Astrocyte (in vitro differentiated cells and primary cell): ENCODE measurements around the gene CCDC85B. TPM values are rescaled to one million over a fixed set of nuclear protein-coding genes. Genes with fewer than 3 reads are reported as not detected.

Source experiments
- DNase-seq: peaks from one replicate; pipeline ENCODE4 v3.0.0-alpha.2; 2010; ENCODE audit warnings: low read depth
- FAIRE-seq: peaks from 2 replicates; lab custom pipeline; 2011; peaks lifted over from hg19 to GRCh38; lab: Jason Lieb, UNC
- H2AFZ ChIP-seq: 2 replicates; pipeline ENCODE4 v1.6.0; 2012; ENCODE audit warnings: low read depth, low read length, inconsistent platforms
- H3K27ac ChIP-seq: 2 replicates; pipeline ENCODE4 v1.5.1; 2011; ENCODE audit warnings: low read depth, low read length, inconsistent platforms
- H3K27me3 ChIP-seq: 2 replicates; pipeline ENCODE4 v1.6.0; 2011; ENCODE audit warnings: low read length, inconsistent platforms; ENCODE audit not compliant: insufficient read depth
- H3K36me3 ChIP-seq: 2 replicates; pipeline ENCODE4 v1.5.1; 2011; ENCODE audit warnings: low read length, inconsistent platforms; ENCODE audit not compliant: insufficient read depth
- H3K4me1 ChIP-seq: 2 replicates; pipeline ENCODE4 v1.5.1; 2011; ENCODE audit warnings: low read length, inconsistent platforms; ENCODE audit not compliant: insufficient read depth
- H3K4me2 ChIP-seq: 2 replicates; pipeline ENCODE4 v1.6.0; 2012; ENCODE audit warnings: low read length, inconsistent platforms
- H3K4me3 ChIP-seq: 2 replicates; pipeline ENCODE4 v1.5.1; 2011; ENCODE audit warnings: low read depth, mild to moderate bottlenecking, low read length, inconsistent platforms; ENCODE audit not compliant: insufficient read depth
- H3K79me2 ChIP-seq: 2 replicates; pipeline ENCODE4 v1.6.0; 2012; ENCODE audit warnings: mild to moderate bottlenecking, low read length, inconsistent platforms; ENCODE audit not compliant: insufficient read depth
- H3K9ac ChIP-seq: 2 replicates; pipeline ENCODE4 v1.6.0; 2012; ENCODE audit warnings: mild to moderate bottlenecking, low read length, inconsistent platforms
- H3K9me3 ChIP-seq: 2 replicates; pipeline ENCODE4 v1.5.1; 2012; ENCODE audit warnings: low read depth, mild to moderate bottlenecking, low read length, inconsistent platforms; ENCODE audit not compliant: insufficient read depth
- H4K20me1 ChIP-seq: 2 replicates; pipeline ENCODE4 v1.6.0; 2012; ENCODE audit warnings: low read length, inconsistent platforms; ENCODE audit not compliant: insufficient read depth
- H3K27ac Mint-ChIP-seq: one replicate; pipeline ENCODE4 v1.8.0; 2021; ENCODE audit warnings: mild to moderate bottlenecking, mixed read lengths; ENCODE audit not compliant: unreplicated experiment
- H3K27me3 Mint-ChIP-seq: one replicate; pipeline ENCODE4 v1.8.0; 2021; ENCODE audit warnings: low read depth, mixed read lengths; ENCODE audit not compliant: unreplicated experiment
- H3K36me3 Mint-ChIP-seq: one replicate; pipeline ENCODE4 v1.8.0; 2021; ENCODE audit warnings: low read depth, mixed read lengths; ENCODE audit not compliant: unreplicated experiment
- H3K4me1 Mint-ChIP-seq: one replicate; pipeline ENCODE4 v1.8.0; 2021; ENCODE audit warnings: low read depth, mixed read lengths; ENCODE audit not compliant: unreplicated experiment
- H3K4me3 Mint-ChIP-seq: one replicate; pipeline ENCODE4 v1.8.0; 2021; ENCODE audit warnings: mild to moderate bottlenecking, moderate library complexity, mixed read lengths; ENCODE audit not compliant: unreplicated experiment
- H3K9me3 Mint-ChIP-seq: one replicate; pipeline ENCODE4 v1.8.0; 2021; ENCODE audit warnings: mild to moderate bottlenecking, mixed read lengths; ENCODE audit not compliant: unreplicated experiment
- EZH2 ChIP-seq: IDR thresholded peaks from 2 replicates; pipeline ENCODE4 v1.6.1; 2012; ENCODE audit warnings: mild to moderate bottlenecking, low read length, inconsistent platforms; ENCODE audit not compliant: insufficient read depth
- total RNA-seq: library from RNA; stranded (reverse); gene quantifications from 2 replicates; pipeline ENCODE4 v1.2.1, GENCODE V29; 2021
- TF ChIP-seq, protein P1 (sequence below): IDR thresholded peaks from 2 replicates; pipeline ENCODE4 v1.5.1; 2011; ENCODE audit warnings: low read depth, mild to moderate bottlenecking, inconsistent platforms, low read length, moderate library complexity; ENCODE audit not compliant: insufficient read depth

The CCDC85B gene
- total RNA-seq, 1 donor from 2014 or later: 31.4 TPM

DNA sequence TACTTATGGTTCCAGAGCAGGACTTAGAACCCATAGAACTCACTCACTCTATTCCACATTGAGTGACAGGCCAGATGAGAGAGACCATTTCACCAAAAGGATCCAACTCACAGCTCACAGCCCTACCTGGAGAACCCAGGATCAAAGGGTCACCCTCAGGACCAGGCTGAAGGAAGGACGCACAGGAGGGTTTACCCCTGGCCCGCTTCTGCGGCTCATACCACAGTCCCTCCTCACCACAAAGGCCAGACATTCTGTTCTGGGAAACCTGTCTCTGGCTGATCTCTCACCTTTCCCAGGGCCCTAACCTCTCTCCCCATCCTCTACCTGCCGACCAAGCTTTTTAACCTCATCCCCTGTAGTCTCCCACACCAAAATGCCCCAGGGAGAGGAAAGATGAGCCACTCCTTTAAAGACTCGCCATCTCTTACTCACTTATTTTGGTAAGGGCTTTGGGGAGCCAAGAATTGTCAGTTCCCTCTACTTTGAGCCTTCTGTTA is 5.1 kb downstream of the CCDC85B start:
- FAIRE-seq (no peak), DNase-seq (no peak)
- no peak for TF ChIP-seq EZH2
- TF ChIP-seq, protein P1, sequence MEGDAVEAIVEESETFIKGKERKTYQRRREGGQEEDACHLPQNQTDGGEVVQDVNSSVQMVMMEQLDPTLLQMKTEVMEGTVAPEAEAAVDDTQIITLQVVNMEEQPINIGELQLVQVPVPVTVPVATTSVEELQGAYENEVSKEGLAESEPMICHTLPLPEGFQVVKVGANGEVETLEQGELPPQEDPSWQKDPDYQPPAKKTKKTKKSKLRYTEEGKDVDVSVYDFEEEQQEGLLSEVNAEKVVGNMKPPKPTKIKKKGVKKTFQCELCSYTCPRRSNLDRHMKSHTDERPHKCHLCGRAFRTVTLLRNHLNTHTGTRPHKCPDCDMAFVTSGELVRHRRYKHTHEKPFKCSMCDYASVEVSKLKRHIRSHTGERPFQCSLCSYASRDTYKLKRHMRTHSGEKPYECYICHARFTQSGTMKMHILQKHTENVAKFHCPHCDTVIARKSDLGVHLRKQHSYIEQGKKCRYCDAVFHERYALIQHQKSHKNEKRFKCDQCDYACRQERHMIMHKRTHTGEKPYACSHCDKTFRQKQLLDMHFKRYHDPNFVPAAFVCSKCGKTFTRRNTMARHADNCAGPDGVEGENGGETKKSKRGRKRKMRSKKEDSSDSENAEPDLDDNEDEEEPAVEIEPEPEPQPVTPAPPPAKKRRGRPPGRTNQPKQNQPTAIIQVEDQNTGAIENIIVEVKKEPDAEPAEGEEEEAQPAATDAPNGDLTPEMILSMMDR: no peak
- no peaks in the 10 kb centered on the region for H3K9me3 ChIP-seq
- H3K9ac ChIP-seq: peak overlapping the region; percentile 54
- H4K20me1 ChIP-seq: peaks cover 86% of the 10 kb centered on the region
- H3K27ac ChIP-seq: peak overlapping the region; percentile 22
- no peak overlapping the region for H2AFZ ChIP-seq
- no peak overlapping the region for H3K4me3 ChIP-seq
- H3K4me1 ChIP-seq: peaks cover 62% of the 10 kb centered on the region
- Mint-ChIP-seq H3K27me3 (no peaks in the 10 kb centered on the region), H3K9me3 (no peaks in the 10 kb centered on the region), H3K27ac (peak overlapping the region; percentile 20), H3K4me1 (peaks cover 21% of the 10 kb centered on the region), H3K4me3 (peak overlapping the region; percentile 23), H3K36me3 (peaks cover 14% of the 10 kb centered on the region)
- H3K36me3 ChIP-seq: peaks cover 26% of the 10 kb centered on the region
- no peaks in the 10 kb centered on the region for H3K27me3 ChIP-seq
- peak overlapping the region; percentile 89 for H3K4me2 ChIP-seq
- H3K79me2 ChIP-seq: peaks cover 90% of the 10 kb centered on the region

DNA sequence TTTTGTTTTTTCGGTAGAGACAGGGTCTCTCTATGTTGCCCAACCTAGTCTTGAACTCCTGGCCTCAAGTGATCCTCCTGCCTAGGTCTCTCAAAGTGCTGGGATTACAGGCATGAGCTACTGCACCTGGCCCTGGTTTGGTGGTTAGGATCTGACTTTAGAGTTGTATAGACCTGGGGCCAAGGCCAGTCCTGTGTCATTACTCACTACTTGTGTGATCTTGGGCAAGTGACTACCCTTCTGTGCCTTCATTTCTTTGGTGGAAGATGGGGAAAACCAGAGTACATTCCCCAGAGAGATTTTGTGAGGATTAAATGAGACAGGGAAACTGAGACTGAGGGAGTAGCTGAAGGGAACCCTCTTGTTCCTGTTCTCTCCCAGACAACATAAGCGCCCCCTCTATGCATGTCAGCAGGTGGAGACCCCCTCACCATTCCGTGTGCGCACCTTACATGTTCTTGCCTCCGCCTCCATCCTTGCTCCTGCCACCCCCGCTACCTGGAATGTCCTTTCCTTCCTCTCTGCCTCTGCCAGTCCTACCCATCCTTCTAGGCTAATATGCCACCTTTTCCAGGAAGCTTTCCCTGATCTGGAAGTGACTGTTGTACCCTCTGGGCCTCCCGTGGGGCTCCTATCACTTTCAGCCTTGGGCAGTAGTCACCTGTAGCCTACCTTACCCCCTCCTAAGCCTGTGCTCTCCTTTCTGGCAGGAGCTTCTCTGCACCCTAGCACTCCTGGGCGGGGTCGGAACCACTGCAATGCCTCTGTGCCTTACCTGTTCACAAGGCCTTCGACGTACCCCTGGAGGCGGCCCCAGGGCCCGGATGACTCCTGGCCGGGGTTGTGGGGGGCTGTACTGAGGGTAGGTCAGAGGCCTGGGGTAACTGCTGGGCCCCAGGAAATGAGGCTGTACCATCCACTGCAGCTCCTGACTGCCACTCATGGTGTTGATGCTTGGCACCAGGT is 5.8 kb downstream of the CCDC85B start:
- no peaks in the 10 kb centered on the region for H3K9me3 ChIP-seq
- H3K4me2 ChIP-seq: peak overlapping the region; percentile 89
- H3K4me1 ChIP-seq: peaks cover 57% of the 10 kb centered on the region
- peak overlapping the region; percentile 54 for H3K9ac ChIP-seq
- TF ChIP-seq, protein P1: no peak
- TF ChIP-seq EZH2: no peak
- H3K79me2 ChIP-seq: peaks cover 91% of the 10 kb centered on the region
- Mint-ChIP-seq H3K27ac (peak overlapping the region; percentile 43), H3K4me1 (peaks cover 24% of the 10 kb centered on the region), H3K36me3 (peaks cover 14% of the 10 kb centered on the region), H3K9me3 (no peaks in the 10 kb centered on the region), H3K27me3 (no peaks in the 10 kb centered on the region), H3K4me3 (peak overlapping the region; percentile 95)
- no peak overlapping the region for H2AFZ ChIP-seq
- peak overlapping the region; percentile 36 for H3K27ac ChIP-seq
- H4K20me1 ChIP-seq: peaks cover 79% of the 10 kb centered on the region
- peaks cover 26% of the 10 kb centered on the region for H3K36me3 ChIP-seq
- peak overlapping the region; percentile 48 for H3K4me3 ChIP-seq
- H3K27me3 ChIP-seq: no peaks in the 10 kb centered on the region
- DNase-seq: no peak
- no peak for FAIRE-seq
